ENCODE data around the gene FBXW4. TPM values are rescaled to one million over a fixed set of nuclear protein-coding genes. Genes with fewer than 3 reads are reported as not detected.

FBXW4 gene
- total and polyA plus RNA-seq, 10 of the 15 experiments (the other 5 are each of a cell fraction or from before 2014, with no cell fraction given) = 5.7 to 42.0 (median 27.5) TPM

- H3K36me3 ChIP-seq (ENCODE audit: control insufficient read depth in 2 of 2, insufficient read depth in 2 of 2, low read length in 1 of 2) = no peaks in the 10 kb centered on the region
- ATAC-seq = peak; percentile 86
- H3K4me1 ChIP-seq (ENCODE audit: control insufficient read depth, insufficient read depth, low read length) = peaks cover 13% of the 10 kb centered on the region
- TSS peak; percentile 30 for BruUV-seq (replicated peaks)
- FAIRE-seq = peak; percentile 31
- peak overlapping the region; percentile 94 for H3K9ac ChIP-seq (ENCODE audit: control insufficient read depth, insufficient read depth, low read length)
- H3K79me2 ChIP-seq (ENCODE audit: control insufficient read depth, insufficient read depth, low read length) = peaks cover 72% of the 10 kb centered on the region
- H3K4me2 ChIP-seq (ENCODE audit: control insufficient read depth, insufficient read depth) = peak overlapping the region; percentile 83
- ChIA-PET SMC1A (ENCODE audit: uncharacterized antibody, unreplicated experiment) (interaction anchor here (0.6 to 2.7 kb wide), 10 partner anchors 8 to 362 kb away, joined by 3 to 12 read pairs (median 4); partner anchors contain the start of gene ARMH3), CTCF (interaction anchor here (0.6 to 2.4 kb wide), 14 partner anchors 11 to 696 kb away, joined by 3 to 11 read pairs (median 4); partner anchors contain the start of gene NPM3), POLR2A (interaction anchor here (0.7 to 1.6 kb wide), 6 partner anchors 8 to 373 kb away, joined by 3 to 5 read pairs (median 4); partner anchors contain the start of gene OGA), RAD21 (ENCODE audit: unreplicated experiment) (interaction anchor here (0.8 to 2.3 kb wide), 8 partner anchors 9 to 91 kb away, joined by 3 to 9 read pairs (median 4); no protein-coding TSS in a partner anchor)
- no peaks in the 10 kb centered on the region for H4K20me1 ChIP-seq (ENCODE audit: control insufficient read depth, insufficient read depth)
- H3K27ac ChIP-seq (ENCODE audit: control insufficient read depth, insufficient read depth) = peak overlapping the region; percentile 91
- in situ Hi-C loops (cut with MboI) = no loop called here
- intact Hi-C loops (cut with micrococcal nuclease; ENCODE audit: unreplicated experiment) = loop anchor here (5.0 kb wide), 1 partner anchor 88 kb away; the partner anchor contains the start of gene NPM3
- H3K4me3 ChIP-seq = peak overlapping the region; percentile 98
- peak overlapping the region; percentile 70 for H2AFZ ChIP-seq (ENCODE audit: control insufficient read depth, low read depth, low read length)
- no peak for DNase-seq (ENCODE audit: low read depth, low spot score)
- WGBS (ENCODE audit: insufficient coverage, insufficient replicate concordance, low lambda C conversion rate, missing lambda C conversion rate) = 2% methylated on average over 41 of the region's 63 CpGs
- no peaks in the 10 kb centered on the region for H3K9me3 ChIP-seq (replicated peaks; ENCODE audit: control insufficient read depth, insufficient read depth, low read length)
- no peaks in the 10 kb centered on the region for H3K27me3 ChIP-seq (replicated peaks in 1 of 2; ENCODE audit: control insufficient read depth in 2 of 2, insufficient read depth in 2 of 2, low read length in 1 of 2)
- TF ChIP-seq ZNF207 (IDR thresholded peaks at IDR 0.05; ENCODE audit: borderline replicate concordance) (no peak; the same call in 1 of the 2 replicates), RUNX3 (IDR thresholded peaks at IDR 0.05; ENCODE audit: low read length) (peak; percentile 15; the same call in 1 of the 2 replicates), POLR2A (IDR thresholded peaks at IDR 0.05; ENCODE audit: low read depth, low read length) (peak; percentile 54), NR2F1 (conservative IDR thresholded peaks at IDR 0.05) (peak; percentile 90), MXI1 (IDR thresholded peaks at IDR 0.05; ENCODE audit: low read depth, low read length) (0 out of 2 replicates have a peak, but pooled peaks have one; percentile 32), CEBPB (IDR thresholded peaks at IDR 0.05; ENCODE audit: borderline replicate concordance in 1 of 2, low read depth in 2 of 2, low read length in 2 of 2) (no peak), MYC (IDR thresholded peaks at IDR 0.05; ENCODE audit: insufficient read depth, insufficient read length, insufficient replicate concordance, low read length, severe bottlenecking) (no peak), WRNIP1 (IDR thresholded peaks at IDR 0.05; ENCODE audit: borderline replicate concordance, low read depth, low read length) (no peak), HSF1 (IDR thresholded peaks at IDR 0.05; ENCODE audit: low read depth, low read length) (no peak), ETV6 (conservative IDR thresholded peaks at IDR 0.05 in 1 of 2, IDR thresholded peaks at IDR 0.05 in 1 of 2; ENCODE audit: borderline replicate concordance in 1 of 2, low read depth in 1 of 2) (no peak), BHLHE40 (IDR thresholded peaks at IDR 0.05; ENCODE audit: borderline replicate concordance in 1 of 2, low read depth in 2 of 2, low read length in 1 of 2) (peak; percentile 0 to 52; a peak in 1 of 4 replicates), PML (IDR thresholded peaks at IDR 0.05; ENCODE audit: low read length) (no peak), YY1 (IDR thresholded peaks at IDR 0.05; ENCODE audit: low read depth, low read length) (peak; percentile 77; the same call in 1 of the 2 replicates), CREB1 (IDR thresholded peaks at IDR 0.05; ENCODE audit: low read depth) (no peak; the same call in 1 of the 2 replicates), CUX1 (IDR thresholded peaks at IDR 0.05; ENCODE audit: insufficient replicate concordance, low read depth, low read length) (no peak), TCF12 (IDR thresholded peaks at IDR 0.05; ENCODE audit: low read depth, low read length) (no peak), IRF4 (IDR thresholded peaks at IDR 0.05; ENCODE audit: low read depth, low read length) (0 out of 2 replicates have a peak, but pooled peaks have one; percentile 8)
These were observed 844 bp downstream of the FBXW4 start for GRCh38 chr10:101693978-101694673.

Measured in GM12878 (cell line).